Karpas-422 (cell line): ENCODE measurements around the gene FOXD1. TPM values are rescaled to one million over a fixed set of nuclear protein-coding genes. Genes with fewer than 3 reads are reported as not detected.
A peak's percentile ranks its signal among the peaks of the same experiment; 100 is the strongest.

Experiments
- DNase-seq: peaks from one replicate; pipeline ENCODE4 v3.0.0-alpha.2; 2015
- H2AFZ ChIP-seq: fragments of 200-600 bp; sonication (generic); 2 replicates; pipeline ENCODE4 v1.6.1; 2014; ENCODE audit warnings: antibody characterized with exemption, low read length, mixed read lengths
- H3K27ac ChIP-seq: fragments of 200-600 bp; sonication (generic); 2 replicates; pipeline ENCODE4 v1.5.1; 2014; ENCODE audit warnings: mild to moderate bottlenecking, low read length, moderate library complexity
- H3K27me3 ChIP-seq: fragments of 200-600 bp; sonication (generic); 2 replicates; pipeline ENCODE4 v1.6.1; 2014; ENCODE audit warnings: low read length, mixed read lengths
- H3K36me3 ChIP-seq: fragments of 200-600 bp; sonication (generic); 2 replicates; pipeline ENCODE4 v1.6.1; 2014; ENCODE audit warnings: low read length, mixed read lengths; ENCODE audit not compliant: insufficient read depth
- H3K4me1 ChIP-seq: fragments of 200-600 bp; sonication (generic); 2 replicates; pipeline ENCODE4 v1.6.1; 2014; ENCODE audit warnings: mild to moderate bottlenecking, low read length, mixed read lengths
- H3K4me2 ChIP-seq: fragments of 200-600 bp; sonication (generic); 2 replicates; pipeline ENCODE4 v1.6.1; 2014; ENCODE audit warnings: low read length, low read depth, mild to moderate bottlenecking; ENCODE audit not compliant: poor library complexity, severe bottlenecking
- H3K4me3 ChIP-seq: fragments of 200-600 bp; sonication (generic); 2 replicates; pipeline ENCODE4 v1.5.1; 2014; ENCODE audit warnings: mild to moderate bottlenecking, antibody characterized with exemption, low read length, mixed read lengths
- H3K79me2 ChIP-seq: fragments of 200-600 bp; sonication (generic); 2 replicates; pipeline ENCODE4 v1.6.1; 2014; ENCODE audit warnings: mild to moderate bottlenecking, low read length, mixed read lengths
- H3K9ac ChIP-seq: fragments of 200-600 bp; sonication (generic); 2 replicates; pipeline ENCODE4 v1.6.0; 2014; ENCODE audit warnings: low read length
- H3K9me2 ChIP-seq: fragments of 200-600 bp; sonication (generic), shearing (Covaris generic); replicated peaks from 2 replicates; pipeline ENCODE4 v1.6.0; 2014; ENCODE audit warnings: mild to moderate bottlenecking, low read length, moderate library complexity; ENCODE audit not compliant: insufficient read depth
- H3K9me3 ChIP-seq: fragments of 300-700, 200-600 bp; sonication (generic); 2 replicates; pipeline ENCODE4 v1.6.1; 2014; ENCODE audit warnings: low read length, mixed read lengths
- H4K20me1 ChIP-seq: fragments of 200-600 bp; sonication (generic); 2 replicates; pipeline ENCODE4 v1.6.1; 2014; ENCODE audit warnings: mild to moderate bottlenecking, antibody characterized with exemption, low read length, low read depth; ENCODE audit not compliant: insufficient read depth
- total RNA-seq: library from RNA; depleted of rRNA; stranded (reverse); fragments of >200 nt; shearing (Covaris generic); gene quantifications from 2 replicates; pipeline ENCODE4 v1.2.3, GENCODE V29; 2014; ENCODE audit warnings: low replicate concordance

FOXD1 gene
- total RNA-seq, 1 experiment from 2014 or later: 0.97 TPM

- peak; percentile 75 for DNase-seq
- H3K9me2 ChIP-seq: no peaks in the 10 kb centered on the region
- H2AFZ ChIP-seq: no peak overlapping the region
- H4K20me1 ChIP-seq: no peaks in the 10 kb centered on the region; the same call in 1 of the 2 replicates
- H3K27ac ChIP-seq: no peak overlapping the region
- no peak overlapping the region for H3K4me3 ChIP-seq
- H3K79me2 ChIP-seq: no peaks in the 10 kb centered on the region
- H3K9me3 ChIP-seq: no peaks in the 10 kb centered on the region
- H3K4me2 ChIP-seq: no peak overlapping the region
- peaks cover 1% of the 10 kb centered on the region; the same call in 1 of the 2 replicates for H3K4me1 ChIP-seq
- H3K27me3 ChIP-seq: no peaks in the 10 kb centered on the region
- no peaks in the 10 kb centered on the region for H3K36me3 ChIP-seq
- H3K9ac ChIP-seq: no peak overlapping the region
These were observed 5.9 kb upstream of the FOXD1 start for GRCh38 chr5:73454379-73455036.

DNA sequence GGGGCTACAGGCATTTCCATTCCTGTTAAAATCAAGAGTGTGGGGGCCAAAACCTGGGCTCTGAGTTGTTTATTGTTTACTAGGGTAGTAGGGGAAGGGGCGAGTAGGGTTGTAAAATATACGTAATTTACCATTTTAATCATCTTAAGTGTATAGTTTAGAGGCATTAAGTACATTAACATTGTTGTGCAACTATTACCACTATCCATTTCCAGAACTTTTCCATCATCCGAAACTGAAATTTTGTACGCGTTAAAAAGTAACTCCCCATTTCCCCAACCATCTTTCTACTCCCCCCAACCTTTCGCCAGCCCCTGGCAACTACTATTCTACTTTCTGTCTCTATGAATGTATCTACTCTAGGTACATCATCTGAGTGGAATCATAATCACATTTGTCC lies 3.6 kb upstream of the FOXD1 start:
- Histone ChIP-seq H4K20me1 (no peaks in the 10 kb centered on the region; the same call in 1 of the 2 replicates), H3K9me3 (no peaks in the 10 kb centered on the region), H3K27me3 (no peaks in the 10 kb centered on the region; the same call in 1 of the 2 replicates), H3K9me2 (no peaks in the 10 kb centered on the region), H3K4me2 (no peak overlapping the region), H3K36me3 (no peaks in the 10 kb centered on the region), H3K27ac (no peak overlapping the region), H3K4me1 (peaks cover 12% of the 10 kb centered on the region), H3K79me2 (no peaks in the 10 kb centered on the region), H3K4me3 (no peak overlapping the region), H2AFZ (no peak overlapping the region), H3K9ac (no peak overlapping the region)
- no peak for DNase-seq

DNA sequence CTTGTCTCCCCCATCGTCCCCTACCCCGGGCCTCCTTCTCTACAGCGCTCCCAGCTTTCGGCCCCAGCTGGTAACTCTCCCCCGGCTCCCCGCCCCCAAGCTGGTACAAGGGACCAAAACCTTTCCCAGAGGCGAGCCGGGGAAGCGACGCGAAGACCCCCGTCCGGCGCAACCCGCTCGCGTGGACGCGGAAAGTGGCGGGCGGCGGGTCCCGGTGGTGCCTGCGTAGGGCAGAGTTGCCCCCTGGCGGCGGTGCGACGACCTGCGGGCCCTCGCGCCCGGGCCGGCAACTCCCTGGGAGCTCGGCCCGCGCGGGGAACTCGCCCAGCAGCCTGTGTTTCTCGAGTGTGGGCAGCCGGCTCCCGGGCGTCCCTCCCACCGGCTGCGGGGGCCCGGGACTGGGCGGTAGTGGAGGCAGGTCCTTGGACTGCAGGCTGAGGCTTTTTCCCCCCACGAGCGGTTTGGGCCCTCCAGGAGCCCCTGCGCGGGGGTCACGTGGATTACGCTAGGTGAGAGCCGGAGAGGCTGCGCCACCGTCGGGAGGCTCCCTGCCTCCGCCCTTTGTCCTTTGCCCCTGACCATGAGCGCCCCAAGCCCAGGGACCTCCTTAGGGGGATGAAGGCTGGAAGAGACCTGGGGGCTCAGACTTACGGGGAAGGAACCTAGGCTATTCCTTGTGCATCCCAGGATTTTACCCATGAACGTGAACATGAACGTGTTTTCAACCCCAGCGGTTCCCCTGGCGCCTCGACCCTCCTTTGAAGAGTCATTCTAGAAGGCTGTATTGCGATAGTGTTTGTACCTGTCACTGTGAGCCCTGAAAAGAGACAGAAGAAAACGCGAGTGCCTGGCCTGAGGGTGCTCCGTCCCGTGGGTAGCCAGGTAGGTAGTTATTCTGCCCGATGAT lies 2.9 kb upstream of the FOXD1 start:
- Histone ChIP-seq H2AFZ (no peak overlapping the region), H3K9me3 (no peaks in the 10 kb centered on the region), H3K4me2 (no peak overlapping the region), H3K79me2 (no peaks in the 10 kb centered on the region), H3K4me1 (peaks cover 12% of the 10 kb centered on the region), H3K27ac (no peak overlapping the region), H4K20me1 (no peaks in the 10 kb centered on the region; the same call in 1 of the 2 replicates), H3K9me2 (no peaks in the 10 kb centered on the region), H3K4me3 (no peak overlapping the region), H3K36me3 (no peaks in the 10 kb centered on the region), H3K27me3 (no peaks in the 10 kb centered on the region; the same call in 1 of the 2 replicates), H3K9ac (no peak overlapping the region)
- no peak for DNase-seq

- Histone ChIP-seq H3K4me3 (no peak overlapping the region), H3K9me3 (no peaks in the 10 kb centered on the region), H2AFZ (no peak overlapping the region), H3K9ac (no peak overlapping the region), H4K20me1 (no peaks in the 10 kb centered on the region; the same call in 1 of the 2 replicates), H3K9me2 (no peaks in the 10 kb centered on the region), H3K79me2 (no peaks in the 10 kb centered on the region), H3K36me3 (no peaks in the 10 kb centered on the region), H3K27ac (no peak overlapping the region), H3K4me2 (no peak overlapping the region), H3K4me1 (peaks cover 16% of the 10 kb centered on the region), H3K27me3 (no peaks in the 10 kb centered on the region; the same call in 1 of the 2 replicates)
- no peak for DNase-seq
These were observed 2.2 kb upstream of the FOXD1 start for GRCh38 chr5:73450672-73451223.

GRCh38 chr5:73450137-73450536 lies 1.6 kb upstream of the FOXD1 start:
- no peaks in the 10 kb centered on the region; the same call in 1 of the 2 replicates for H3K27me3 ChIP-seq

GRCh38 chr5:73447530-73448462 lies 781 bp downstream of the FOXD1 start:
- Histone ChIP-seq H3K79me2 (no peaks in the 10 kb centered on the region), H3K4me3 (peak overlapping the region; percentile 70; the same call in 1 of the 2 replicates), H3K4me2 (peak overlapping the region; percentile 88), H3K9ac (peak overlapping the region; percentile 67), H3K9me2 (no peaks in the 10 kb centered on the region), H4K20me1 (no peaks in the 10 kb centered on the region; the same call in 1 of the 2 replicates), H3K9me3 (no peaks in the 10 kb centered on the region), H3K36me3 (no peaks in the 10 kb centered on the region), H3K27me3 (no peaks in the 10 kb centered on the region; the same call in 1 of the 2 replicates), H3K27ac (no peak overlapping the region), H3K4me1 (peaks cover 18% of the 10 kb centered on the region), H2AFZ (no peak overlapping the region; the same call in 1 of the 2 replicates)
- peak; percentile 57 for DNase-seq

More at GRCh38 chr5:73450137-73450536, 1.6 kb upstream of the FOXD1 start:
- Histone ChIP-seq H4K20me1 (no peaks in the 10 kb centered on the region; the same call in 1 of the 2 replicates), H3K9me3 (no peaks in the 10 kb centered on the region), H2AFZ (no peak overlapping the region), H3K79me2 (no peaks in the 10 kb centered on the region), H3K36me3 (no peaks in the 10 kb centered on the region), H3K9me2 (no peaks in the 10 kb centered on the region), H3K4me1 (peaks cover 18% of the 10 kb centered on the region), H3K4me3 (no peak overlapping the region), H3K27ac (no peak overlapping the region), H3K4me2 (no peak overlapping the region), H3K9ac (no peak overlapping the region)
- no peak for DNase-seq

GRCh38 chr5:73446631-73447529 lies 1.7 kb downstream of the FOXD1 start:
- Histone ChIP-seq H4K20me1 (no peaks in the 10 kb centered on the region; the same call in 1 of the 2 replicates), H3K27me3 (no peaks in the 10 kb centered on the region; the same call in 1 of the 2 replicates), H3K9me3 (no peaks in the 10 kb centered on the region), H3K4me3 (no peak overlapping the region), H3K4me1 (peaks cover 18% of the 10 kb centered on the region), H3K4me2 (no peak overlapping the region), H3K36me3 (no peaks in the 10 kb centered on the region), H3K9ac (no peak overlapping the region), H3K27ac (no peak overlapping the region), H3K79me2 (no peaks in the 10 kb centered on the region), H2AFZ (no peak overlapping the region), H3K9me2 (no peaks in the 10 kb centered on the region)
- no peak for DNase-seq
